Thyroid gland (tissue), 4 donors: ENCODE results near the gene NAA20. TPM values are rescaled to one million over a fixed set of nuclear protein-coding genes. Genes with fewer than 3 reads are reported as not detected.

Experiments
- DNase-seq, 2 donors: peaks; one replicate each; pipeline ENCODE4 v3.0.0-alpha.2; 2019
- H3K27ac ChIP-seq, 3 donors: fragments of 200-600 bp; sonication (generic); 1 replicate in 2 of 3; 2 replicates in 1 of 3; pipeline ENCODE4 v1.5.1; 2016 to 2019; ENCODE audit warnings: mild to moderate bottlenecking in 1 of 3, moderate library complexity in 1 of 3
- H3K27me3 ChIP-seq: fragments of 200-600 bp; sonication (generic); one replicate; pipeline ENCODE4 v1.5.1; 2019
- H3K36me3 ChIP-seq, 2 donors: fragments of 200-600 bp; sonication (generic); one replicate each; pipeline ENCODE4 v1.5.1; 2016 to 2019
- H3K4me1 ChIP-seq, 2 donors: fragments of 200-600 bp; sonication (generic); one replicate each; pipeline ENCODE4 v1.5.1; 2017 to 2019
- H3K4me3 ChIP-seq, 3 donors: fragments of 200-600 bp; sonication (generic); replicated peaks in 1 of 3; 1 replicate in 2 of 3; 2 replicates in 1 of 3; pipeline ENCODE4 v1.5.1; 2016; ENCODE audit warnings: mild to moderate bottlenecking in 1 of 3
- H3K9me3 ChIP-seq: fragments of 200-600 bp; sonication (generic); one replicate; pipeline ENCODE4 v1.5.1; 2017
- CTCF ChIP-seq, 6 experiments: fragments of 200-600 bp in 3 of 6; fragments of 450-650 bp in 3 of 6; sonication (generic) in 3 of 6; IDR thresholded peaks; one replicate each; pipeline ENCODE4 v1.5.1; 2016 to 2019; ENCODE audit warnings: antibody characterized with exemption in 6 of 6, mild to moderate bottlenecking in 2 of 6, inconsistent platforms in 1 of 6, moderate library complexity in 1 of 6
- POLR2A ChIP-seq, 2 donors: fragments of 450-650 bp; IDR thresholded peaks; one replicate each; pipeline ENCODE4 v1.6.1; 2017; ENCODE audit warnings: antibody characterized with exemption in 2 of 2, mild to moderate bottlenecking in 2 of 2, moderate library complexity in 1 of 2
- WGBS, 2 donors: methylation state at CpG; one replicate each; pipeline ENCODE4 v1.1.5; 2017; 5-methylcytosine and 5-hydroxymethylcytosine counted together
- intact Hi-C: fragments of 100-400 bp; cut with DNase I; formaldehyde crosslinking; loops from one replicate; pipeline ENCODE4 v1.15.1; 2023
- total RNA-seq, 4 donors: library from RNA; depleted of rRNA; stranded (reverse); fragments of >200 nt; gene quantifications; one replicate each; pipeline ENCODE4 v1.2.3, GENCODE V29; 2016

Gene NAA20
- total RNA-seq, 4 donors from 2014 or later, result 53.3 to 65.7 (median 64.0) TPM

- intact Hi-C loops, result no loop called here
- WGBS, 2 donors, result 70 to 79% methylated on average over 5 of the region's 5 CpGs
- Histone ChIP-seq H3K4me3 (peak overlapping the region in 1 of 3 donors; percentile 4), H3K36me3 (no peaks in the 10 kb centered on the region), H3K4me1 (peaks cover 46 to 83% of the 10 kb centered on the region in 2 donors), H3K27me3 (no peaks in the 10 kb centered on the region), H3K27ac (peak overlapping the region; percentile 97), H3K9me3 (no peaks in the 10 kb centered on the region)
- TF ChIP-seq CTCF (IDR thresholded peaks at IDR 0.05) (no peak), POLR2A (IDR thresholded peaks at IDR 0.05) (no peak)
- DNase-seq, result no peak
These were observed 39.8 kb upstream of the NAA20 start for GRCh38 chr20:19977373-19977770.

- DNase-seq, result peak; percentile 29 to 55
- no peak overlapping the region for H3K4me3 ChIP-seq
- WGBS, 2 donors, result 75 to 77% methylated on average over 6 of the region's 6 CpGs
- no peak for TF ChIP-seq POLR2A (IDR thresholded peaks at IDR 0.05)
- TF ChIP-seq CTCF (IDR thresholded peaks at IDR 0.05), result no peak
- intact Hi-C loops, result no loop called here
- peak overlapping the region; percentile 97 for H3K27ac ChIP-seq
- no peaks in the 10 kb centered on the region for H3K27me3 ChIP-seq
- peaks cover 37 to 76% of the 10 kb centered on the region in 2 donors for H3K4me1 ChIP-seq
- no peaks in the 10 kb centered on the region for H3K9me3 ChIP-seq
- H3K36me3 ChIP-seq, result no peaks in the 10 kb centered on the region
These were observed 38.5 kb upstream of the NAA20 start for GRCh38 chr20:19978511-19979210.

GRCh38 chr20:19981031-19981451 lies 36.1 kb upstream of the NAA20 start:
- intact Hi-C loops, result no loop called here
- WGBS, 2 donors, result 84 to 93% methylated on average over 7 to 8 of the region's 8 CpGs
- H3K4me1 ChIP-seq, result peaks cover 21 to 66% of the 10 kb centered on the region in 2 donors
- no peak overlapping the region for H3K27ac ChIP-seq
- no peaks in the 10 kb centered on the region for H3K27me3 ChIP-seq
- H3K36me3 ChIP-seq, result no peaks in the 10 kb centered on the region
- DNase-seq, result no peak
- TF ChIP-seq POLR2A (IDR thresholded peaks at IDR 0.05), result no peak
- TF ChIP-seq CTCF (IDR thresholded peaks at IDR 0.05), result no peak
- no peaks in the 10 kb centered on the region for H3K9me3 ChIP-seq
- no peak overlapping the region for H3K4me3 ChIP-seq

GRCh38 chr20:19986419-19986818 lies 30.7 kb upstream of the NAA20 start:
- WGBS, 2 donors, result 53 to 69% methylated on average over 6 of the region's 6 CpGs
- Histone ChIP-seq H3K9me3 (no peaks in the 10 kb centered on the region), H3K27me3 (no peaks in the 10 kb centered on the region), H3K4me1 (peaks cover 13 to 52% of the 10 kb centered on the region in 2 donors), H3K27ac (no peak overlapping the region), H3K36me3 (no peaks in the 10 kb centered on the region), H3K4me3 (no peak overlapping the region)
- intact Hi-C loops, result no loop called here
- TF ChIP-seq CTCF (IDR thresholded peaks at IDR 0.05), result no peak
- no peak for TF ChIP-seq POLR2A (IDR thresholded peaks at IDR 0.05)
- no peak for DNase-seq

GRCh38 chr20:19987046-19987445 lies 30.1 kb upstream of the NAA20 start:
- TF ChIP-seq POLR2A (IDR thresholded peaks at IDR 0.05), result no peak
- no peak for TF ChIP-seq CTCF (IDR thresholded peaks at IDR 0.05)
- Histone ChIP-seq H3K27me3 (no peaks in the 10 kb centered on the region), H3K36me3 (no peaks in the 10 kb centered on the region), H3K4me1 (peaks cover 14 to 50% of the 10 kb centered on the region in 2 donors), H3K9me3 (no peaks in the 10 kb centered on the region), H3K4me3 (no peak overlapping the region), H3K27ac (no peak overlapping the region)
- 84 to 91% methylated on average over 4 of the region's 4 CpGs for WGBS, 2 donors
- intact Hi-C loops, result no loop called here
- DNase-seq, result no peak
